Type B pancreatic cell (in vitro differentiated cells): ENCODE results near the gene BET1L. TPM values are rescaled to one million over a fixed set of nuclear protein-coding genes. Genes with fewer than 3 reads are reported as not detected.

Experiments used
- DNase-seq: peaks from one replicate; pipeline ENCODE4 v3.0.0; 2021; ENCODE audit warnings: mixed read lengths; ENCODE audit not compliant: unreplicated experiment; ENCODE audit errors: extremely low spot score
- H3K27ac Mint-ChIP-seq: 2 replicates; pipeline ENCODE4 v1.8.0; 2021; ENCODE audit warnings: mild to moderate bottlenecking, mixed read lengths
- H3K27me3 Mint-ChIP-seq: 2 replicates; pipeline ENCODE4 v1.8.0; 2021; ENCODE audit warnings: mixed read lengths
- H3K36me3 Mint-ChIP-seq: 2 replicates; pipeline ENCODE4 v1.8.0; 2021; ENCODE audit warnings: mixed read lengths
- H3K4me1 Mint-ChIP-seq: one replicate; pipeline ENCODE4 v1.8.0; 2021; ENCODE audit warnings: mixed read lengths; ENCODE audit not compliant: unreplicated experiment
- H3K4me3 Mint-ChIP-seq: 2 replicates; pipeline ENCODE4 v1.8.0; 2021; ENCODE audit warnings: mild to moderate bottlenecking, mixed read lengths
- H3K9me3 Mint-ChIP-seq: 2 replicates; pipeline ENCODE4 v1.8.0; 2021; ENCODE audit warnings: mixed read lengths
- CTCF ChIP-seq: fragments of 200-600 bp; sonication (generic); conservative IDR thresholded peaks from 2 replicates; pipeline ENCODE4 v1.5.0; 2021; ENCODE audit warnings: antibody characterized with exemption, mild to moderate bottlenecking
- total RNA-seq: library from RNA; stranded (reverse); gene quantifications from 2 replicates; pipeline ENCODE4 v1.2.1, GENCODE V29; 2021; ENCODE audit warnings: low replicate concordance

The BET1L gene
- total RNA-seq, 1 donor from 2014 or later, result 48.4 TPM

- Mint-ChIP-seq H3K36me3 (peaks cover 5% of the 10 kb centered on the region), H3K27me3 (no peaks in the 10 kb centered on the region), H3K27ac (peak overlapping the region; percentile 90), H3K4me1 (peaks cover under 1% of the 10 kb centered on the region), H3K9me3 (no peaks in the 10 kb centered on the region), H3K4me3 (no peak overlapping the region)
- TF ChIP-seq CTCF, result no peak
- no peak for DNase-seq
Measured at GRCh38 chr11:215581-216037, 8.4 kb upstream of the BET1L start.

GRCh38 chr11:214083-214482 is 6.9 kb upstream of the BET1L start:
- no peak for TF ChIP-seq CTCF
- Mint-ChIP-seq H3K27ac (peak overlapping the region; percentile 90), H3K4me3 (peak overlapping the region; percentile 65), H3K4me1 (peaks cover 13% of the 10 kb centered on the region), H3K27me3 (no peaks in the 10 kb centered on the region), H3K9me3 (no peaks in the 10 kb centered on the region), H3K36me3 (peaks cover 5% of the 10 kb centered on the region)
- no peak for DNase-seq

GRCh38 chr11:213111-213510 is 5.9 kb upstream of the BET1L start:
- Mint-ChIP-seq H3K36me3 (peaks cover 5% of the 10 kb centered on the region), H3K4me3 (no peak overlapping the region), H3K9me3 (no peaks in the 10 kb centered on the region), H3K27me3 (no peaks in the 10 kb centered on the region), H3K27ac (peak overlapping the region; percentile 65), H3K4me1 (peaks cover 13% of the 10 kb centered on the region)
- DNase-seq, result no peak
- no peak for TF ChIP-seq CTCF

GRCh38 chr11:212150-213100 is 5.2 kb upstream of the BET1L start:
- DNase-seq, result no peak
- Mint-ChIP-seq H3K4me3 (peak overlapping the region; percentile 34), H3K27me3 (no peaks in the 10 kb centered on the region), H3K9me3 (no peaks in the 10 kb centered on the region), H3K4me1 (peaks cover 15% of the 10 kb centered on the region), H3K36me3 (peaks cover 5% of the 10 kb centered on the region), H3K27ac (peak overlapping the region; percentile 61)
- TF ChIP-seq CTCF, result no peak

GRCh38 chr11:211741-212140 is 4.5 kb upstream of the BET1L start:
- DNase-seq, result no peak
- H3K9me3 Mint-ChIP-seq, result no peaks in the 10 kb centered on the region
- peak overlapping the region; percentile 90 for H3K27ac Mint-ChIP-seq
- no peak for TF ChIP-seq CTCF
- H3K4me1 Mint-ChIP-seq, result peaks cover 16% of the 10 kb centered on the region
- H3K4me3 Mint-ChIP-seq, result peak overlapping the region; percentile 98
- H3K27me3 Mint-ChIP-seq, result no peaks in the 10 kb centered on the region
- H3K36me3 Mint-ChIP-seq, result peaks cover 5% of the 10 kb centered on the region
